IPS-18c (cell line): ENCODE results near the gene UNC119B.
A peak's percentile ranks its signal among the peaks of the same experiment; 100 is the strongest.

ENCODE experiments used
- H3K4me3 ChIP-seq: 2 replicates; pipeline ENCODE4 v1.7.0; 2013; ENCODE audit warnings: low read depth, mild to moderate bottlenecking, low read length, moderate library complexity; ENCODE audit not compliant: insufficient read depth
- H3K9me3 ChIP-seq: one replicate; pipeline ENCODE4 v1.6.1; 2013; ENCODE audit warnings: mild to moderate bottlenecking, low read length, moderate library complexity; ENCODE audit not compliant: control insufficient read depth, insufficient read depth

Gene UNC119B

DNA sequence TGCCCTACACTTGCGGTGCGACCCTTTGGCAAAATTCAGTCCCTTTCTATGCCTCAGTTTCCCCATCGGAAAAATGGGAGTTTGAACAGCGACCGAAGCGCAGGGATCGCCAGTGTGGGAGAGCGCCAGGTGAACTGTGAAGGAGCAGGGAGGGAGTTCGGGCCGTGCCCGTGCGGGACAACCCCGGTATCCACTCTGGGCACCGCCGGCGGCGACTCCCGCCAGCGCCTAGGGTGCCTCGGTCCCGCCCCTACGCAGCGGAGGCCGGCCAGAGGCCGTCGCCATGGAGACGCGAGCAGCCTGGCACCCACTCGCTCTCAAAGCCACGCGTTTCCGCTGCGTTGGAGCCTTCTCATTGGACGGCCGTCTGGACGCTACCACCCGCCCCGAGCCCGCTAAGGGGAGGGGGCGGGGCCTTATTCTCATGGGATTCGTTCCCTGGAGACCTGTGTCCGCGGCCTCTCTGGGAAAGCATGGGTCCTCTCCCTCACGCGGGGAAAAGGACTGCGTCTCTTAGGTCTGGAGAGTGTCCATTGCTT is 24.0 kb upstream of the UNC119B start:
- no peaks in the 10 kb centered on the region for H3K9me3 ChIP-seq
- H3K4me3 ChIP-seq = peak overlapping the region; percentile 80

GRCh38 chr12:120686690-120687577 is 23.3 kb upstream of the UNC119B start, which contains the start of gene MLEC:
Gene MLEC, plus strand, starts transcription at chr12:120687149. Its CDS starts 148 bp downstream, at chr12:120687297.
- Histone ChIP-seq H3K9me3 (no peaks in the 10 kb centered on the region), H3K4me3 (peak within 1 kb of the TSS; percentile 80)

- Histone ChIP-seq H3K4me3 (peak overlapping the region; percentile 80), H3K9me3 (no peaks in the 10 kb centered on the region)
Observed at GRCh38 chr12:120687578-120688289, 22.5 kb upstream of the UNC119B start.

DNA sequence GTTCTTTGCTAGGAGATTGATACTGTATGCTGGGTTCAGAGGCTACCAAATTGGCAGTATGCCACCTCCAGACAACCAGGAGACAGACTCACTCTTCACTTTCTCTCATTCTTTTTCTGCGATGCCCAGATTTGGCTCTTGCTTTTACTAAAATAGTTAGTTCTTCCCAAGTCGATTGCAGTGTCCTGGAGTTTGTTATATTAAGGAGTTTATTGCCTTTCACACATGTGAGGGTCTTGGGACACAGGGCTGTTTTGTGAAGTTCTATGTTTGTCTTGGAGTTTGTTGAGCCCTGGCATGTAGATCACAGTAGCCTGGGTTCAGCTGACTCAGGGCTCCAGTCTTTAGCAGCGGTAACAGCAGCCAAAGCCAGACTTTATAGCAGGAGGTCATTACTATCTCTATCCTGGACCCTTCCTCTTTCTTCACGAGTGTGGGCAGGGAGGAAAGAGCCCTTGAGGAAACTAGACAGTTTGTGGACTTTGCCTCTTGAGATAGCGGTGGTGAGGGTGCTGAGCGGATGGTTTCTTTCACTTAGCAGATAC is 21.7 kb upstream of the UNC119B start:
- no peaks in the 10 kb centered on the region for H3K9me3 ChIP-seq
- H3K4me3 ChIP-seq = peak overlapping the region; percentile 80

DNA sequence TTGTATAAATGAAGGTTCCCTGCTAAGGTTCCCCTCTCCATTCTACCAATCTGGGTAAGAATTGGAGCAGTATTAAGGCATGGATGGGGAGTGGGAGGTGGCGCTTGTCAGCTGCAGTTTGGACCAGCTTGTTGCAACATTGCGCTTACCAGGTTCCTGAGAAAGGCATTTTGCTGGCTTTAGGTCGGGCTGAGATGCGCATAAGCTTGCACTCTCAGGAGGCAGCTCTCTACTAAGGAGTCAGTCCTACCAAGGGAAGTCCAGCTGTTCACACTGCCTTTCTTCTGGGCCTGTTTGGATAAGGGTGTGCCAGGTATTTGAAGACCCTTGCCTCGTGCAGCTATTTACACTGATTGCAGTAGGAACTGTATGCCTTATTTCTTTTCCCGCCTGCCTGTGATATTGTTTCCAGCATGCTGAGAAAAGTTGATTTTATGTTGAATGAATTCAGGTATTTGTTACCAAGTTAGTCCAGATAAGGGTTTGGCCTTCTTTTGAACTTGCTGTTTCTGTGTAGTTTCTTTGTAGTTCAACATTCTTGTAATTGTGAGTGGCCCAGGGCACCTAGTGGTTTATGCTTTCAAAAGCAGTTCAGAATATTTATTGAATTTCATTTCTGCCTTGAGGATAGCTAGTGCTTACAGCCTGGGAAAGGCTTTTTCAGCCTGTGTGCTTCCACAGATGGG is 20.7 kb upstream of the UNC119B start:
- Histone ChIP-seq H3K9me3 (no peaks in the 10 kb centered on the region), H3K4me3 (peak overlapping the region; percentile 80; the same call in 1 of the 2 replicates)

DNA sequence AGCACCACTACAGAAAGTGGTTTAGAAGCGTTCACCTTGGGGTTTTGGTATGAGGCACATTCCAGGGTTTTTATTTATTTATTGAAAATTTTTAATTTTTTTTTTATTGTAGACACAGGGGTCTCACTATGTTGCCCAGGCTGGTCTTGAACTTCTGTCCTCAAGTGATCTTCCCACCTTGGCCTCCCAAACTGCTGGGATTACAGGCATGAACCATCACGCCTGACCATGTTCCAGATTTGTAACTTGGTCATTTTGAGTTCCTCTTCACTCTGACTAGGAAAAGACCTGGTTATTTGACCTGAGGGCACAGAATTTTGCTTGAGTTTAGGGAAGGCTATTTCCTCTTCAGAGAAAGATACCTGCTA is 20.2 kb upstream of the UNC119B start:
- no peaks in the 10 kb centered on the region for H3K9me3 ChIP-seq
- no peak overlapping the region for H3K4me3 ChIP-seq

GRCh38 chr12:120690978-120691377 is 19.3 kb upstream of the UNC119B start:
- Histone ChIP-seq H3K9me3 (no peaks in the 10 kb centered on the region), H3K4me3 (no peak overlapping the region)

GRCh38 chr12:120692524-120693033 is 17.7 kb upstream of the UNC119B start:
- Histone ChIP-seq H3K4me3 (no peak overlapping the region), H3K9me3 (no peaks in the 10 kb centered on the region)

DNA sequence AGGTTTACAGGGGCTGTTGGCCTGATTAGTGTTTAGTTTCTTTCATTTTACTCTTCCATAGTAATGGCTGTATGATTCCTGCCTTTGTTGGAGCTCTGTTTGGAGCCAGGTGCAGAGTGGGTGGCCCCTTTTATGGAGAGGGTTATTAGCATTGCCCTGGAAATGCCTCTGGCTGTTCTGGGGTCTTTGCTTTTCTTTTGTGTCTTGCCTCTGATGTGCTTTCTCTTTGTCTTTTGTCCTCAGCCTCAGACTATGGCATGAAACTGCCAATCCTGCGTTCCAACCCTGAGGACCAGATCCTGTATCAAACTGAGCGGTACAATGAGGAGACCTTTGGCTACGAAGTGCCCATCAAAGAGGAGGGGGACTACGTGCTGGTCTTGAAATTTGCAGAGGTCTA is 16.4 kb upstream of the UNC119B start:
- Histone ChIP-seq H3K4me3 (no peak overlapping the region), H3K9me3 (no peaks in the 10 kb centered on the region)

- H3K9me3 ChIP-seq = no peaks in the 10 kb centered on the region
- H3K4me3 ChIP-seq = no peak overlapping the region
Observed at GRCh38 chr12:120696626-120697025, 13.6 kb upstream of the UNC119B start.

DNA sequence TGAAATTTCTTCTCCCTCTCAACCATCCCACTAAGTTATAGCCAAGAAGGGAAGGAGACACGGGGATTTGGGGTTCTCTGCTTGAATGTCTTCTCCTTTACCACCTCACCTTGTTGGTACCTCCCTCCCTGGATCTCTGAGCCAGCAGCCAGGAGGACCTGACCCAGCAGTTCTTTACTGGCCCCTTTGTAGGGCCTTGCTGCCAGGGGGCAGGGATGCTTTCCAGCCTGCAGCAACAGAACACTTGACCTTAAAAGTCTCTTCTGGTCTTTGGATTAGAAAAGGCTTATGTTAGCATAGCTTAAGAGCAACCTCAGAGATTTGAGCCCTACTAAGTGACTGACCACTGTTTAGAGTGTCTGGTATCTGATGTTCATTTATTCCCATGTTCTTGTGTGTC is 12.9 kb upstream of the UNC119B start:
- no peaks in the 10 kb centered on the region for H3K9me3 ChIP-seq
- no peak overlapping the region for H3K4me3 ChIP-seq

DNA sequence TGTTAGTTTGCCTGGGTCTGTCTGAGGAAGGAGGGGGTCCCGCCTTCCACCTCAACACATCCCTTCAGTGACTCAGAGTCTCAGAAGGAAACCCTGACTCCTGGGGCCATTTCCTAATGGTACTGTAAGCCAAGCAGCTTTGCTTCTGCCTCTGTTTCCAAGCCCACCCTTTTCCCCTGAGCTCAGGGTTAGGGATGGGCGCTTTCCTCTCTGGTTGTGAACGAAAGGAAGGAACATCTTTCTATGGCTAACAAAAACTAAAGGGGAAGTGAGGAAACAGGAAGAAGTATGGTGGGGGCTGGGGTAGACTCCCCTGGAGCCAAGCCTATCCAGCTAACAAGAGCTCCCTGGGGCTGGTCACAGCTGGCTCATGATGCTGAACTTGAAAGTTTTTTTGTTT is 11.6 kb upstream of the UNC119B start:
- Histone ChIP-seq H3K4me3 (no peak overlapping the region), H3K9me3 (no peaks in the 10 kb centered on the region)

DNA sequence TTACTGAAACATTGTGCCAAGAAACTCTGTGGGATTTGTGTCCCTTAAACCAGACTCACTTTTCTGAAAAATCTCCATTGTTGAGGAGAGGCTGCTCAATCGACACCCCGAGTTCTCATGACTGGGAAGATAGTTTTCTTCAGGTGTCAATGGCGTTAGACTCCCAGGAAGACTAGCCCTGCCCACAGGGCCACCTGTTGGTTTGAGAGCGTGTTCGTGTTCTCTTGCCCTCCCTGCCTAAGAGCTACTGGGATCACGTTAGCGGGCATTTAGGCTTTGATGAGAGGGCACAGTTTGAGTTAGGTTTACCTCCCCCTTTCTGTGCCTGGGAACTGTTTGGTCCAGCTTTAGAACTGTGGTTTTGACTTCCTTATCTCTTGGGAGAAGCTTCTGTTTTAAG is 10.7 kb upstream of the UNC119B start:
- Histone ChIP-seq H3K9me3 (no peaks in the 10 kb centered on the region), H3K4me3 (no peak overlapping the region)

DNA sequence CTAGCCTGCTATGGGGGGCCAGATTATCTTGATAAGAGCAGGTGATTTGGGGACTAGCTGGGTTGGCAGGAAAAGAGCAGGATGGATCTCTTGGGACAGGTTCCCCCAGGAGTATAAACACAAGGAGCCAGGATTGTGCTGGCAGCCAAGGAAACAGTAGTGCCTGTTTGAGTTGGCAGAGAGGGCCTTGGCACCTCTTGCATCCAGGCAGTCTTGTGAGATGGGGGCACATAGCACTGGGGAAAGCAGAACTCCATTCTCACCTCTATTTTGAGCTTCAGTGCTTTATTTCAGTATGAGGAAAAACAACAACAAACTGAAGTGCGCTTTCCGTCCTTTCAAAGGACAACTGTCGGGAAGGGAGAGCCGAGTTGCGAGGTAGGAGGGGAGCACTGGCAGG is 9.4 kb upstream of the UNC119B start:
- Histone ChIP-seq H3K4me3 (no peak overlapping the region), H3K9me3 (no peaks in the 10 kb centered on the region)

DNA sequence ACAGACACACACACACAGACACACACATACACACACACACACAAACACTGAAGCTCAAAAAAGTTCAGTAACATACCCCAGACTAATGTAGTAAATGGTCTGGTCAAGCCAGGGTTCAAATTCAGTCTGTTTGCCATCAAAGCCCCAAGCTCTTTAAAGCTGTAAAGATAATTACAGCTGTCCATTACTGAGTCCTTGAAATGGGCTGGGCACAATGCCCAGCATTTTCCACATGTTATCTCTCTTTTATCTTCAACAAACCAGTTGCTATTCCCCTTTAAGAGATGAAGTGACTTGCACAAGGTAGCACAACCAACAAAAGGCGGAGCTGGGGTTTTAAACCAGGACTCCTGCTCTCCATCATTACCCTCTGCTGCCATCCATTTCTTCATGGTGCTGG is 7.6 kb upstream of the UNC119B start:
- no peaks in the 10 kb centered on the region for H3K9me3 ChIP-seq
- no peak overlapping the region for H3K4me3 ChIP-seq

DNA sequence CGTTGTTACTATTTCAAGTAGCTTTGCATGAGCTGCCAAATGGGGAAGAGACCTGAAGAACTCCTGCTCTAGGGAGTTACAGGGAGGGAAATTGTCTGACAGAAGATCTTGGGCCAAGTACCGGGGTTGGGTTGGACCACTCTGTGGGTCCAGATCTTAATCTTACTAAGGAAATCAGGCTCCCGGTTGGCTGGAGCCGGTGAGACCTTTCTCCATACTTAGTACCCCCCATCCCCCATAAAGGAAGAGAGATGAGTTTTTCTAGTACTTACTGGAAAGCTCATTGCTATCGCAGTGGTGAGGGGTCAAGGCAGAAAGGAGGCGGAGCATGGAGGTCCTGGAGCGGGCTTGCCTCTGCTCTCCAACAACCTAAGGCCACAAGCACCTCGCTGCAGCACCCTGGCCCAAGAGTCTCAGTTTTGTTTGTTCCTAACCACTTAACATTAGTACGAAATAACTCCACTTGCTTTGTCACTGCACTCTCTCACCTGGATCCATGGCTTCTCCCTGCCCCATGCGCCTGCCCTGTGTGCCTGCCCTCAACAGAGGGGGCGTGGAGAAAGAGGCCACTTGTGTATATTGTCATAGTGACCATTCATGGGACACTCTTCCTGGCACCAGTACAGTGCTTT is 6.8 kb upstream of the UNC119B start:
- Histone ChIP-seq H3K4me3 (no peak overlapping the region), H3K9me3 (no peaks in the 10 kb centered on the region)

GRCh38 chr12:120705618-120706017 is 4.6 kb upstream of the UNC119B start:
- no peak overlapping the region for H3K4me3 ChIP-seq
- H3K9me3 ChIP-seq = no peaks in the 10 kb centered on the region
